Measurements from ENCODE around the gene FRG2. TPM values are rescaled to one million over a fixed set of nuclear protein-coding genes. Genes with fewer than 3 reads are reported as not detected.
"Not testable (repeated sequence)": the region's sequence is repeated elsewhere in the genome, so short reads cannot be mapped to it uniquely, and the experiment has no call there.

Gene FRG2
- not detected for total RNA-seq
- total RNA-seq (2013) = not detected

DNA sequence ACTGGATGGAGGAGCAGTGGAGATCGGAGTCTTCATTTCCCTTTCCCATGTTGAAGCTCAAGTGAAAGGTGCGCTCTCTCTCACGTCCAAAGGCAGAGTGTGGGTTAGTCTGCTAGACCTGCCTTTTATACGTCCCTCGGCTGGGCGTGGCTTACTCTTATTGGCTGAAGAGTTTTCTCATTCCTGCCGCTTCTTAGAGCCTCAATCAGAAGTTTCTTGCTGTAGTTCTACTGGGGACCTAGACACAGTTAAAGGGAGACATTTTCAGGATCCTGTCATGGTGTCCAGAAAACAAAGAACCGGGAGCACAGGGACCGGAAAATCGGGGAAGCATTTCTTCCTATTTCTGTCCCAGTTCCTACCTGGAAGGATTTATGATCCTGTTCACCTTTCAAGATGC is at the start of gene FRG2:
Gene FRG2, minus strand, starts transcription at position 101 of the 400 bp plus-strand sequence. Its CDS starts 52 bp downstream, at position 49.
- H3K36me3 Mint-ChIP-seq; H3K27ac ChIP-seq (ENCODE audit: low read length); H3K27ac Mint-ChIP-seq; H3K9me3 ChIP-seq (ENCODE audit: control insufficient read depth, insufficient read depth, low read length); H3K27me3 Mint-ChIP-seq (ENCODE audit: low read depth in 2 of 2); ATAC-seq; H3K9me3 Mint-ChIP-seq; H3K4me3 ChIP-seq (ENCODE audit: low read length); H3K4me3 Mint-ChIP-seq; H3K4me1 Mint-ChIP-seq; H3K36me3 ChIP-seq (ENCODE audit: control insufficient read depth, insufficient read depth, low read length); intact Hi-C loops (cut with micrococcal nuclease); H3K27me3 ChIP-seq (ENCODE audit: control insufficient read depth, insufficient read depth, low read length); H3K4me1 ChIP-seq (ENCODE audit: control insufficient read depth, insufficient read depth, low read length); DNase-seq: not testable (repeated sequence)
- WGBS (ENCODE audit: insufficient coverage) = 80% methylated on average over 1 of the region's 10 CpGs

DNA sequence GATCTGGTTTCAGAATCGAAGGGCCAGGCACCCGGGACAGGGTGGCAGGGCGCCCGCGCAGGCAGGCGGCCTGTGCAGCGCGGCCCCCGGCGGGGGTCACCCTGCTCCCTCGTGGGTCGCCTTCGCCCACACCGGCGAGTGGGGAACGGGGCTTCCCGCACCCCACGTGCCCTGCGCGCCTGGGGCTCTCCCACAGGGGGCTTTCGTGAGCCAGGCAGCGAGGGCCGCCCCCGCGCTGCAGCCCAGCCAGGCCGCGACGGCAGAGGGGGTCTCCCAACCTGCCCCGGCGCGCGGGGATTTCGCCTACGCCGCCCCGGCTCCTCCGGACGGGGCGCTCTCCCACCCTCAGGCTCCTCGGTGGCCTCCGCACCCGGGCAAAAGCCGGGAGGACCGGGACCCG is 41.3 kb upstream of the FRG2 start:
- H3K9me3 Mint-ChIP-seq; DNase-seq; H3K4me3 ChIP-seq (ENCODE audit: low read length); H3K27me3 Mint-ChIP-seq (ENCODE audit: low read depth in 2 of 2); H3K27me3 ChIP-seq (ENCODE audit: control insufficient read depth, insufficient read depth, low read length); H3K36me3 Mint-ChIP-seq; intact Hi-C loops (cut with micrococcal nuclease); H3K27ac Mint-ChIP-seq; H3K9me3 ChIP-seq (ENCODE audit: control insufficient read depth, insufficient read depth, low read length); H3K4me1 ChIP-seq (ENCODE audit: control insufficient read depth, insufficient read depth, low read length); ATAC-seq; H3K36me3 ChIP-seq (ENCODE audit: control insufficient read depth, insufficient read depth, low read length); H3K4me3 Mint-ChIP-seq; H3K27ac ChIP-seq (ENCODE audit: low read length); H3K4me1 Mint-ChIP-seq: not testable (repeated sequence)
- 78% methylated on average over 39 of the region's 45 CpGs for WGBS (ENCODE audit: insufficient coverage)

DNA sequence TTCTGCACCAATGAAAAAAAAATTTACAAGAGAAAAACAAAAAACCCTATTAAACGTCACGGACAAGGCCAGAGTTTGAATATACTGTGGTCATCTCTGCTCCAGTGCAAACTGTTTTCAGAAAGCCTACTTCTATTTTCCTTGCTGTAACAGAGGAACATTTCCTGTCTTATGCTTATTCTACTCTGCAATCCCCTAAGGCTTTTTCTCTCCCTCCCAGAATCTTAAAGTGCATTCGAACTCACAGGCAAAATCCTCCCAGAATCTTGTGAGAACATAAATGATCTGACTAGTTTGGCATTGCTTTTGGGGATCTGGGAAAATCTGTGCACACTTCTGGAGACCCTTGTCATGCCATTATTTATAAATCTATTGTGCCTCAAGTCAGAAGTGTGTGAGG is 37.7 kb upstream of the FRG2 start:
- H3K4me1 ChIP-seq (ENCODE audit: control insufficient read depth, insufficient read depth, low read length); H3K4me1 Mint-ChIP-seq; H3K4me3 Mint-ChIP-seq; H3K9me3 ChIP-seq (ENCODE audit: control insufficient read depth, insufficient read depth, low read length); H3K27ac Mint-ChIP-seq; H3K36me3 Mint-ChIP-seq; intact Hi-C loops (cut with micrococcal nuclease); H3K27me3 ChIP-seq (ENCODE audit: control insufficient read depth, insufficient read depth, low read length); H3K36me3 ChIP-seq (ENCODE audit: control insufficient read depth, insufficient read depth, low read length); H3K27ac ChIP-seq (ENCODE audit: low read length); DNase-seq; ATAC-seq; H3K27me3 Mint-ChIP-seq (ENCODE audit: low read depth in 2 of 2); H3K9me3 Mint-ChIP-seq; H3K4me3 ChIP-seq (ENCODE audit: low read length): not testable (repeated sequence)
- 43% methylated on average over 2 of the region's 3 CpGs for WGBS (ENCODE audit: insufficient coverage)

DNA sequence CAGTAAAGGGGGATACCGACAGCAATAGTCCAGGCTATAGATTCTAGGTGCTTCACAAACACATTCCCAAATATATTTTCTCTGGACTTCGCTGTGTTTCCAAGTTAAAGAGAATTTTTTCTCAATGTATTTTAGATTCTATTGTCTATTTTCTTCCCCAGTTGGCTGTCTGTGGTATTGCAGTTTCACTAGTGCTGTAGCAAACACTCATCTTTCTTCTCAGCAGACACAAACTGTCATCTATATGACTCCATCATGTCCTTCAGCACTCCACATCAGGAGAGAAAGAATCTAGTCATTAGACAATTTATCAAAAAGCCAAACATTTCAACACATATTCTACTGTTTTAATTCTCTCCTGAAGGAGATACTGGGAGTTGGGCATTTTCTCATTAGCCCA is 37.3 kb upstream of the FRG2 start, which contains the start of gene DBET:
Gene DBET, plus strand, starts transcription at position 161 of the 400 bp plus-strand sequence.
- H3K9me3 ChIP-seq (ENCODE audit: control insufficient read depth, insufficient read depth, low read length); H3K27ac Mint-ChIP-seq; H3K27me3 ChIP-seq (ENCODE audit: control insufficient read depth, insufficient read depth, low read length); H3K4me1 ChIP-seq (ENCODE audit: control insufficient read depth, insufficient read depth, low read length); DNase-seq; H3K36me3 ChIP-seq (ENCODE audit: control insufficient read depth, insufficient read depth, low read length); H3K27ac ChIP-seq (ENCODE audit: low read length); H3K4me1 Mint-ChIP-seq; H3K36me3 Mint-ChIP-seq; H3K27me3 Mint-ChIP-seq (ENCODE audit: low read depth in 2 of 2); H3K9me3 Mint-ChIP-seq; ATAC-seq; H3K4me3 ChIP-seq (ENCODE audit: low read length); H3K4me3 Mint-ChIP-seq; intact Hi-C loops (cut with micrococcal nuclease): not testable (repeated sequence)
- WGBS (ENCODE audit: insufficient coverage) = no CpG with 5 or more reads among the region's 2 CpGs

DNA sequence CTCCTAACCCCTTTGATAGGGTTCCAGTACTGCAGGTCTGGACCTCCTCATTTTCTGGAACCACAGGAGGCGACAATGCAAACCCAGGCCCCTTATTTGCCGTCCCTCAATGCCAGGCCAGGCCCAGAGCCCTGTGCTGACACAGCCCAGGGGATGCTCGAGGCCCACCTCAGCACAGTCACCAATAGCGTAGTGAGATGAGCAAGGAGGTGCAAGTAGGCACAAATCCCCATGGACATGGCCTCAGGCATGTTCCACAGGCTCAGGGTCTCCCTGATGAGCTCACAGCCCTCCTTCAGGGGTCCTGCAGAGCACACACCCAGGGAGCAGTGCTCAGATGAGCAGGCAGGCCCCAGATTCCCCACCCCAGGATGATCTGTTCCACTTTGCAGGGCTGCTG is 31.9 kb upstream of the FRG2 start:
- 63% methylated on average over 4 of the region's 4 CpGs for WGBS (ENCODE audit: insufficient coverage)
- intact Hi-C loops (cut with micrococcal nuclease); ATAC-seq; H3K4me1 Mint-ChIP-seq; H3K36me3 ChIP-seq (ENCODE audit: control insufficient read depth, insufficient read depth, low read length); H3K9me3 Mint-ChIP-seq; H3K4me3 Mint-ChIP-seq; H3K27ac Mint-ChIP-seq; H3K9me3 ChIP-seq (ENCODE audit: control insufficient read depth, insufficient read depth, low read length); H3K36me3 Mint-ChIP-seq; H3K27me3 Mint-ChIP-seq (ENCODE audit: low read depth in 2 of 2); H3K4me3 ChIP-seq (ENCODE audit: low read length); H3K27ac ChIP-seq (ENCODE audit: low read length); H3K27me3 ChIP-seq (ENCODE audit: control insufficient read depth, insufficient read depth, low read length); H3K4me1 ChIP-seq (ENCODE audit: control insufficient read depth, insufficient read depth, low read length); DNase-seq: not testable (repeated sequence)

DNA sequence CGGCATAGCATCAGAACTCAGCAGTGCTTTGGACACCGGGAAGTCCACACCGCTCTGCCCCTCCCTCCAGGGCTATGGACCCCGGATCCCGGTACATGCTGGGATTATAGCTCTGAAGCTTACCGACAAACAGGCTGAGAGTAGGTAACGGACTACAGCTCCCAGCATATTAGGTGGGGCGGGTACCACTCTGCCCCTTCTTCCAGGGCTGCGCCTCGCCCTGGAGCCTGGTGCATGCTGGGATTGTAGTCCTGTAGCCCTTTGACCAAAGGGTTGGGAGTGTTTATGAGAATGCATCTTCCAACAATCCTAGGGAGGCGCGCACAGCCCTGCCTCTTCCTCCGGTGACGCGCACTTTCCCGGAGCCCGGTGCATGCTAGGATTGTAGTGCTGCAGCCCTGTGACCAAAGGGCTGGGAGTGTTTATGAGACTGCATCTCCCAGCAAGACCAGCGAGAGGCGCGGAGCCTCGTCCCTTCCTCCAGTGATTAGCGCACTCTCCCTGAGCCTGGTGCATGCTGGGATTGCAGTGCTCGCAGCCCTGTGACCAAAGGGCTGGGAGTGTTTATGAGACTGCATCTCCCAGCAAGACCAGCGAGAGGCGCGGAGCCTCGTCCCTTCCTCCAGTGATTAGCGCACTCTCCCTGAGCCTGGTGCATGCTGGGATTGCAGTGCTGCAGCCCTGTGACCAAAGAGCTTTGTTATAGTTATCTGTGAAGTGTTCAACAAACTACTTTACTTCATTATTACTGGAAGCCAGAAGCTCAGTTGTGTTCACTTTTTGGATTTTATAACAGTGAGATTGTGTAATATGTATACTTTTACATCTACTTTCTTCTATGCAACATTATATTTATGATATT is 22.6 kb upstream of the FRG2 start:
- peak in 2 of 3 donors; percentile 30 to 34 for ATAC-seq
- DNase-seq; H3K9me3 Mint-ChIP-seq; H3K4me1 ChIP-seq (ENCODE audit: control insufficient read depth, insufficient read depth, low read length); H3K4me3 Mint-ChIP-seq; H3K9me3 ChIP-seq (ENCODE audit: control insufficient read depth, insufficient read depth, low read length); H3K36me3 Mint-ChIP-seq; H3K27me3 ChIP-seq (ENCODE audit: control insufficient read depth, insufficient read depth, low read length); H3K27me3 Mint-ChIP-seq (ENCODE audit: low read depth in 2 of 2); H3K27ac Mint-ChIP-seq; H3K27ac ChIP-seq (ENCODE audit: low read length); H3K4me3 ChIP-seq (ENCODE audit: low read length); H3K36me3 ChIP-seq (ENCODE audit: control insufficient read depth, insufficient read depth, low read length); H3K4me1 Mint-ChIP-seq; intact Hi-C loops (cut with micrococcal nuclease): not testable (repeated sequence)
- no CpG with 5 or more reads among the region's 28 CpGs for WGBS (ENCODE audit: insufficient coverage)

DNA sequence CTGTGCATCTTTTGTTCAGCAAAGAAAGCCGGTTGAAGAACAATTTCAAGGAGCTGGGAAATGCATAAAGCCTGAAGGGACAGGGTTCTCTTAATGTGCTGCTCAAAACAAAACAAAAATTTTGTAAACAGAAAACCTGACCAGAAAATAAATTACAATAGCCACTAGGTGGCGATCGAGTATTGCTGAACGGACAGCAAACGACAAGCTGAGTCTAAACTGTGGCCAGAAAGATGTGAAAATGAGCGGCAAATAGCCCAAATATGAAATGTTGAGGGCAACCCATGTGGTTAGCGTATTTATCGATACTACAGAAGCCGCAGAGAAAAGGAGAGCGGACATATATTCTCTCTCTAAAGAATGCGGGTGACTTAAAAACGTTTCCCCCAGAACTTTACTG is 20.6 kb upstream of the FRG2 start:
- H3K36me3 Mint-ChIP-seq; H3K36me3 ChIP-seq (ENCODE audit: control insufficient read depth, insufficient read depth, low read length); H3K27me3 Mint-ChIP-seq (ENCODE audit: low read depth in 2 of 2); H3K4me1 Mint-ChIP-seq; H3K9me3 ChIP-seq (ENCODE audit: control insufficient read depth, insufficient read depth, low read length); H3K4me3 Mint-ChIP-seq; DNase-seq; H3K9me3 Mint-ChIP-seq; H3K27ac ChIP-seq (ENCODE audit: low read length); H3K4me3 ChIP-seq (ENCODE audit: low read length); H3K27ac Mint-ChIP-seq; H3K4me1 ChIP-seq (ENCODE audit: control insufficient read depth, insufficient read depth, low read length); intact Hi-C loops (cut with micrococcal nuclease); H3K27me3 ChIP-seq (ENCODE audit: control insufficient read depth, insufficient read depth, low read length): not testable (repeated sequence)
- ATAC-seq = peak in 1 of 3 donors; percentile 38
- no CpG with 5 or more reads among the region's 12 CpGs for WGBS (ENCODE audit: insufficient coverage)

DNA sequence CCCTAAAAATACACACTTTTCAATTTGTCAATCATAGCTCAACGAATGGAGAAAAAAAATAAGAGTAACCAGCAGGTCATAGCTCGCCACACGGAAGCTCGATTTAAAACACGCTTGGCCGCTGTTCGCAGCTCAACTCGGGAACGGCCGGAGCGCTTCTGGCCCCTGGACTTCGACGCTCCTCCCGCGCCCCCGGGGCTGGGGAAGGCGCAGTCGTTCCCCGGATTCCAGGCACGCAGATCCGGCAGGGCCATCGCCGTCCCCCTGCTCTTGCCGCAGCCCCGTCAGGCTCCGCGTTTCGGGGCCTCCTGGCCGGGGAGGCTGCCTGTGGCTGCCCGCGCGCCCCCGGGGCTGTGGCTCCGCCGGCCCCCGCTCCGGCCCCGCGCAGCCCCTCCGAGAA is 13.8 kb upstream of the FRG2 start:
- H3K27me3 ChIP-seq (ENCODE audit: control insufficient read depth, insufficient read depth, low read length); DNase-seq; H3K27ac Mint-ChIP-seq; H3K36me3 ChIP-seq (ENCODE audit: control insufficient read depth, insufficient read depth, low read length); H3K9me3 ChIP-seq (ENCODE audit: control insufficient read depth, insufficient read depth, low read length); H3K27me3 Mint-ChIP-seq (ENCODE audit: low read depth in 2 of 2); H3K9me3 Mint-ChIP-seq; H3K4me3 Mint-ChIP-seq; intact Hi-C loops (cut with micrococcal nuclease); H3K4me1 ChIP-seq (ENCODE audit: control insufficient read depth, insufficient read depth, low read length); H3K36me3 Mint-ChIP-seq; H3K4me3 ChIP-seq (ENCODE audit: low read length); H3K4me1 Mint-ChIP-seq; ATAC-seq; H3K27ac ChIP-seq (ENCODE audit: low read length): not testable (repeated sequence)
- WGBS (ENCODE audit: insufficient coverage) = 47% methylated on average over 17 of the region's 40 CpGs

Measured in natural killer cell (primary cell).